8988T (cell line): ENCODE data around the gene ZBTB7B.
"Not testable (repeated sequence)": the region's sequence is repeated elsewhere in the genome, so short reads cannot be mapped to it uniquely, and the experiment has no call there.

Source experiments
- DNase-seq: peaks from one replicate; pipeline ENCODE4 v3.0.0; 2011

The ZBTB7B gene

DNA sequence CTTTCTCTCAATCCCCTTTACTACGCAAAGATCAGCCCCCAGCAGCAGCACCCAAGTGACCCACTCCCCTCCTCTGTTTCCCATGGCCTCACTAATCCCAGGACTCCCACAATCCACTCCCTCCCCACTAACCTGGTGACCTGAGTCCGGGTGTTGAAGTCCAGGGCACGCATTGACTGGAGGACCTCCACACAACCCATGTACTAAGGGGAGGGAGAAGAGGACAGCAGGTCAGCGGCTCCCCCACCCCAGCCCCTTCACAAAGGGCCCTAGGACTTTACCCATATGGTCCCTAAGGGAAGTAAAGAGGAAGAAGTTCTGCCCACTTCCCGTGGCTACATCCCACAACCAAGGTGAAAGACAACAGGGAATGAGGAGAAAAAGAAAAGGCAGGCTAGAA is 33.4 kb upstream of the ZBTB7B start:
- DNase-seq = no peak

DNA sequence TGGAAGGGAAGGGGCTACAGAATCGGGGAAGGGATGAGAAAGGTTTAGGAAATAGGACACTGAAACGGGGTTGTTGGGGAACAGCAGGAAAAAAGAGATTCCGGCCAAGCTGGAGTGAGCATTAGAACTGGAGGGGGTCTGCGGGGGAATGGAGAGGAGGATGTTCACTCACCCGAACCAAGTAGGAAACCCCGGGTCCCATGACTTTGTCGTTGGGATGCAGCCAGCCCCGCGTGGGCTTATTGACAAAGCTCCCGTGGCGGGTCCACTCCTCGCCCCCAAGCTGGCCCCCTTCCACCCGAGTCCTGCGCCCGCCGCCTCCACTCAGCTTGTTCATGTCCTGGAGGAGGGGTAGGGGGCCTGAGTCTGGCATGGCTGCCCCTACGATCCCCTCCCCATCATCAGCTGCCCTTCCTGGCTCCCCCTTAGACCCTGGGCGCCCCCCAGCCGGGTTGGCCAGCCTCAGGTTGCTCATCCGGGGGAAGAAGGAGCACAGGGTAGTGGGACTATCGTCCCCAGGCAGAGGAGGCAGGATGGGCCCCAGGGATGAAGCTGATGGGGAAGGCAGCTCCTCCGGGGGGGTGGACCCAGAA is 32.6 kb upstream of the ZBTB7B start:
- DNase-seq = no peak

DNA sequence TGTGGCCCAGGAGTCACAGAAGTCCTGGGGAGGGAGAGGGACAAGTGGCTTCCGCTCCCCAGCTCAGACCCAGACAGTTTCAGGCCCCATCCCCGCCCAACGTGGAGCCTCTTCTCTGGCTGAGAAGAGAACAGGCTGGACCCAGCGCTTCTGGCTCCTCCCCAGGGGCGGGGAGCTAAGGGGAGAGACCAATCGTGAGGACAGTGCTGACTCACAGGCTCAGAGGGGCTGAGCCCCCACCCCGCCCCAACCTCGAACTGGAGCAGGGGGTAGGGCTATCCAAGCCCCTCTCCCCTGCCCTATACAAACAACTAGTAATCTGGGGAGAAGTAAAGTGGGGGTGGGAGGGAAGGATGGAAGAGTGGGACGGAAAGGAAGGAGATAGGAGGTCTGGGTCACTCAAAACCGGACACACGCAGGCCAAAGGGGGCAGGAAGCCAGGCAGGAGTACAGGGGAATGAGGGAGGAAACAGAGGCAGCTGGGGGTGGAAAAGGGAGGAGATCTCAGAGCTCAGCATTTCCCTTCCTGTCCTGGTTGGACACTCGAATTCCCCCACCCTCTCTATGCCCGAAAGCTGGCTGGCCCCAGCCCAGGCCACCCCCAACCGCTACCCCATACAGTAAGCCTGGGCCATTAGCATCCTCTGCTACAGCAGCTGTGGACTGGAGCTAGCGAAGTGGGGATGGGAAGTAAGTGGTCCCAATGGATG is 31.8 kb upstream of the ZBTB7B start, which contains the start of gene SHC1:
TSS of gene SHC1 (minus strand) at position 117 of the 710 bp plus-strand sequence. CDS start 221 bp downstream, outside the sequence.
- DNase-seq = peak; percentile 89

DNA sequence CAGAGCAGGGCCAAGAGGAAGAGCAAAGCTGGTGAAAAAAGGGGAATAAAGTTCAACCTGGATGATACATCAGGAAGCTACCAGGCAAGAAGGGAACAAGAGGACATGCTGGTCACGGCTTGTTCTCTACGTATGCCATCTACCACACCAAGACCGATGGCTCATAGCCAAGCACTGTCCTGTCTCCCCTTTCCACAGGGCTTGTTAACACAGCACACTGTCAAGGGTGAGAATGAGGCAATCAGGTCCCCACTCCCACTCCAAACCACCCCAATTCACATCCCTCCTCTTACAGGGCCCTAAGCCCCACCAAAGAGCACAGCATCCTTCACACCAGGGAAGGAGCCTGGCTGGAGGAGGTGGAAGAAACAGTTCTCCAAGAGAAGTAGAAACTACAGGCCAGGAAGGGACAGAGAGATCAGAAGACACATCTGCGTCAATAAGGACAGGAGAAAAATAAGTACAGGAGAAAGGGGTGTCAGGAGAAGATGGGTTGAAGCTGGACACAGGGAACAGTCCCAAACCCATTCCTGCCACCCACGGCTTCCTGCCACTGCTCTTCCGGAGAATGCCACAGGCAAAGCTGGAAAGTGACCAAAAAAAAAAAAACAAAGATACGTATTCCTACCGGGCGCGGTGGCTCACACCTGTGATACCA is 31.1 kb upstream of the ZBTB7B start:
- DNase-seq = no peak

DNA sequence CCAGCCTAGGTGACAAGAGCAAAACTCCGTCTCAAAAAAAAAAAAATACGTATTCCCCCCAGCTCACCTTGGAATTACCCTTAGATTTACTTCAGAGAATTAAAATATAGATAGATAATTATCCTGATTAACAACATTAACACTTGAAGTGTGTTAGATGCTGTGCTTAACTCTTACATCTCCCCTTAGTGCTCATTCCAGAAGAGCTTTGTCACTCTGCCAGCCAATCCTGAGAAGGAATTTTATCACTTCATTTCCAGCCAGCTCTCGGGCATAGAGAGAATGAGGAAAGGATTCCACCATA is 30.4 kb upstream of the ZBTB7B start:
- no peak for DNase-seq

DNA sequence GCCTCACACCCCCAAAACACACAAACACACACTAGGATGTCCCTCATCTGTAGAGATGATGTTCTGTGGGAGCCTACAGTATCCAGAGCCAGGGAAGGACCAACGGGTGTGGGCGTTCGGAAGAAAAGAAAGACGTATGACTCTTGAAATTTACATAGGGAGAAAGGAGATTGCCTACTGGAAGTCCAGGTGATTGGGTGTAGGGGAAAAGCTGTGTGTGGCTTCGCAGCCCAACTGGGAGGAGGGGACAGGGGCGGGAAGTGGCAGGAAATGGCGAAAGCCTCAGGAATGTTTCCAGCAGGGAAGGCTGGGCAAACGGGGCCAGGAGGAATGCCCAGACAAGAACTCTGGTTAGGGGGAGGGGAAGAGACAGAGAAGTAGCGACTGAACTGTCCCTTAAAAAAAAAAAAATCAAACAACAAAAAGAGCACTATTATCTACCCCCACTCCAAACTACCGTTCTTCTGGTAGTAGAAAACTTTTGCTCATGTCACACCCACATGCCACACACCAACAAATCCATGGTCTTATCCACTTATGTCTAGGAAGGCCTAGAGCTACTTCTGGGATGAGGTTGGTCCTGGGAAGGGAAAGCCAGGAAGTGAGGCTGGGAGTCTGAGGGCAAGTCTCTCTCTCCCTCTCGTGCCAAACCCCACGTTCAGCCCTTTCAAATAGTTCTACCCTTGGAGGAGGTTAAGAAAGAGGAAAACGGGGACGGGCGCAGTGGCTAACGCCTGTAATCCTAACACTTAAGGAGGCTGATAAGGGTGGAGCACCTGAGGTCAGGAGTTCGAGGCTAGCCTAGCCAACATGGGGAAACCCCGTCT is 29.9 kb upstream of the ZBTB7B start:
- DNase-seq = peak; percentile 54

DNA sequence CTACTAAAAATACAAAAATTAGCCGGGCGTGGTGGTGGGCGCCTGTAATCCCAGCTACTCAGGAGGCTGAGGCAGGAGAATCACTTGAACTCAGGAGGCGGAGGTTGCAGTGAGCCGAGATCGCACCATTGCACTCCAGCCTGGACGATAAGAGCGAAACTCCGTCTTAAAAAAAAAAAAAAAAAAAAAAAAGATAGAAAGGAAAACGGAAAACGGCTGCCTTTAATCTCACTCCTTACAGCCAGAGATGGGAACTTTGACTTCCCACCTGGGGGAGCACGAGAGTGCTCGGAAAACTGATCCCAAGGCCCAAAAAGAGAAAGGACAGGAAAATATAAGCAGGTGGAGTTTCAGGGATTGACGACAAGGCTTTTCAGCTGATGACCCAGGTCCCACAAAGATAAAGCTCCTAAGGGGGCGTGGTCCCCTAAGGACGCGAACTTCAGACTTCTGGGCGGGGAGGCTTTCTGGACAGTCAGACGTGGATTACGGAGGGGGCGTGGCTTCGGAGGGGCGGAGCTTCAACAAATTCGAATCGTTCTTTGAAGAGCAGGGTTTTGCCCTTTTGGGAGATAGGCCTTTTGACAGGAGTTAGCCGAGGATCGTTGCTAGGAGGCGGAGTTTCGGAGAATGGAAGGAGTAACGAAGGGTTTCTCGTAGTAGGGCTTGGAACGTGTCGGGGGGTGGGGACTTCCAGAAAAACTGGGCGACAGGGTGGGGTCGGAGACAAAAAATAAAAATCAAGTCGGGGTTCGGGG is 29.1 kb upstream of the ZBTB7B start:
- peak; percentile 53 for DNase-seq

DNA sequence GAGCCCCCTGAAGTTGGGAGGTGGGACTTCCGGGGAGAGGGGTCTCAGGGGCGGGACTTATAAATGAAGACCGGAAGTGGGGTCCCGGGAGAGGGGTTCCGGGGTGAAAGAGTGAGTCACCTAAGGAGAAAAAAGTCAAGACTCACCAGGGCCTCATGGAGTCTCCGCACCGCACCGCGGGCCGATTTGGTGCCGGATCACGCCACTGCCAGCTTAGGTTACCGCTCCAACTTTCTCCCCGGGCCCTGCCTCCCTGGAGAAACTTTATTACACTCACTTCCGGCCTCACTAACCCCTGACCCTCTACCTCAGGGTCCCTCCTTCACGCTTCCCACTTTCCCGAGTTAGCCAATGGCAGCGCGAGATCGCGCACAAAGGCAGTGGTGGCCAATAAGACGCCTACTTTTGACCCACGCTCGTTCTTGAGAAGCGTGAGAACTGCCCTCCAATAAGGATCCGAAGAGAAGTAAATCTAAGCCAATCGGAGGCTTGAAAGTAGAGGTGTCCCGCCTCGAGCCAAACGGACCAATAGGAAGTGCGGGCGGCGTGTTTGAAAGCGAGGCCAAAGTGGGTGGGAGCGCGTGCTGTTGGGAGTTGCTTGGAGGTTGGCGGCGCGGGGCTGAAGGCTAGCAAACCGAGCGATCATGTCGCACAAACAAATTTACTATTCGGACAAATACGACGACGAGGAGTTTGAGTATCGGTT is 28.3 kb upstream of the ZBTB7B start, which contains the start of gene CKS1B:
TSS of gene CKS1B (plus strand) at position 580 of the 706 bp plus-strand sequence. CDS start at position 645, 65 bp downstream.
- peak; percentile 78 for DNase-seq

DNA sequence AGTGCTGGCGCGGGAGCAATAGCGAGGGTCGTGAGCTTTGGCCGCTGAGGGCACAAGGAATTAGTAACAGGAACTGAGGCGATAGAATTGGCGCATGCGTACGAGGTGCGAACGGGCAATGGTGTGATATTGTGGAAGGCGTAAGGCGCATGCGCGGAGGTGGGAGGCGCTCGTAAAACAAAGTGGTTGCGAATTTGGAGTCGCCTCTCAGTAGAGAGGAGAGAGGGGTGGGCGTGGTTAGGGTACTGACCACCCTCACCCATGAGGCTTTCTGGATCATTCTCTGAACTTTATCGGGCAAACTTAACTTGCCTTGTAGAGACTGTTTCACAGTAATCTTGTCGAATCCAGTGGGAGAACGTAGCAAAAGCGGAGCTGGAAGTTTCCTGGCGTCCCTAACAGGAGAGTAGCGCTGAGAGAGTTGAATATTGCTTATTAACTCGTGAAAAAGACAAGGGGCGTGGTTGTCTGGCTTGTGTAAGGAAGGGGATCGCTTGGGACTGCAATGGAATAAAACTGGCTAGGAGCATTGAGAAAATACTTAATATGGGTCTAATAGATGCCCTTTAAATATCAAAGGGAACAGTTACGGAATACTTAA is 27.7 kb upstream of the ZBTB7B start:
- DNase-seq = peak; percentile 73

DNA sequence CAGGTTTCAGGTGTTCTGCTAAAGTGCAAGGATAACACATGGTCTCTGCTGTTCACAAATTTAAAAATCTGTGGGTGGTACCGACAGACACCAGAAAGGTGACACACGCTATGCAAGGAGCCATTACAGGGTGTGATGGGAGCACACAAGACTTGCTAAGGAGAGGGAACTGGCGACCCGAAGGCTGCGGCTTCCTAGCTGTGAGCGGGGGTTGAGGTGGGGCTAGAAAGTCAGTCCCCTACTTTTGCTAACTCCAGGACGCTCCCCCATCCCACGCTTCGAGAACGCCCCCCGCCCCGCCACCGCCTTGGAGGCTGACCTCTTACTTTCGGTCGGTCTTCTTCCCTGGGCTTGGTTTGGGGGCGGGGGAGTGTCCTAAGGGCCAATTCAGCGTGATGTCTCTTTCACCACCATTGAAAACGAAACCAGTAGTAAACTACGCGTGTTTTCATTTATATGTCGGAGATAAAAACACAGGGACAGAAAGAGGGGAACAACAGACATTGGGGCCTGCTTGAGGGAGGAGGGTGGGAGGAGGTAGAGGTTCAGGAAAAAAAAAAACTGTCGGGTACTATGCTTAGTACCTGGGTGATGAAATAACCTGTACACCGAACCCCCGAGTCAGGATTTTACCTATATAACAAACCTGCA is 27.1 kb upstream of the ZBTB7B start:
- DNase-seq = no peak

DNA sequence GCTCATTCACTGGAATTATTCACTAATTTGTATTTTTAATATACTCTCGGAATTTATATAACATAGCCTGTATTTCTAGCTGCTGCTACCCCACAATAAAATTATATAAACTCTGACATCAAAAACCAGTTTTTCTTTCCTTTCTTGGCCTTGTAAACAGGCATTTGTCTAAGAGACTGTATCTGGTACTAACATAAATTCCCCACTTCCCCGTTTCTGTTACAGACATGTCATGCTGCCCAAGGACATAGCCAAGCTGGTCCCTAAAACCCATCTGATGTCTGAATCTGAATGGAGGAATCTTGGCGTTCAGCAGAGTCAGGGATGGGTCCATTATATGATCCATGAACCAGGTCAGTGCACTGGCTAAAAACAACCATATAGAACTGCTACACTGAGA is 24.8 kb upstream of the ZBTB7B start:
- DNase-seq = not testable (repeated sequence)

DNA sequence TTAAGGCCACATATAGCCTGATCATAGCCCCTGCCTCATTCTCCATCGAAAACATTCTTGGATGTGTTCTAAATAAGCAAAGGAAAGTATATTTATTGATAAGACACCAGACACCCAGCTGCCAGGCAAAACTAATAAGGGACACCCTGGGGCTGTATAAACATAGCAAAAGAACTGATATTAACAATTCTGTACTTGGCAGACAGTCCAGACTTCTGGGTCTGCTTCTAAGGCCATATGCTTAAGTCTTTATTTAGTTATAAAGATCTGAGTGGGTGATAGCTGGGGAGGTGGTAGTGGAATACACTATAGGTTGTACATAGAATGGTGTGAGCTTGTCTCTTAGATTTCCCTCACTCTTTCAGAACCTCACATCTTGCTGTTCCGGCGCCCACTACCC is 24.2 kb upstream of the ZBTB7B start:
- no peak for DNase-seq

DNA sequence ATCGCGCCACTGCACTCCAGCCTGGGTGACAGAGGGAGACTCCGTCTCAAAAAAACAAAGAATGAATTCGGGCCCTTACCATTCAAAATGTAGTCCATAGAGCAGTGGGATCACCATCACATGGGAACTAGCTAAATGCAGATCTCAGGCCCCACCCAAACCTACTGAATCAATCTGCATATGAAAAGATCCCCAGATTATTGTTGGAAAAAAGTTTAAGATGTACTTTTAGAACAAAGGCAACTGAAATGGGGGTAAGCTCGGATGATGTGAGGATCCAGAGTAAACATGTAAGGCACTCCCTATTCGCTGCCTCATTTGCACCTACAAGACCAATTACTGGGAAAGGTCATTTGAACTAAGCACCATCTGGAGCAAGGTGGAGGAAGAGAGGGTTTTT is 20.3 kb upstream of the ZBTB7B start:
- DNase-seq = no peak

DNA sequence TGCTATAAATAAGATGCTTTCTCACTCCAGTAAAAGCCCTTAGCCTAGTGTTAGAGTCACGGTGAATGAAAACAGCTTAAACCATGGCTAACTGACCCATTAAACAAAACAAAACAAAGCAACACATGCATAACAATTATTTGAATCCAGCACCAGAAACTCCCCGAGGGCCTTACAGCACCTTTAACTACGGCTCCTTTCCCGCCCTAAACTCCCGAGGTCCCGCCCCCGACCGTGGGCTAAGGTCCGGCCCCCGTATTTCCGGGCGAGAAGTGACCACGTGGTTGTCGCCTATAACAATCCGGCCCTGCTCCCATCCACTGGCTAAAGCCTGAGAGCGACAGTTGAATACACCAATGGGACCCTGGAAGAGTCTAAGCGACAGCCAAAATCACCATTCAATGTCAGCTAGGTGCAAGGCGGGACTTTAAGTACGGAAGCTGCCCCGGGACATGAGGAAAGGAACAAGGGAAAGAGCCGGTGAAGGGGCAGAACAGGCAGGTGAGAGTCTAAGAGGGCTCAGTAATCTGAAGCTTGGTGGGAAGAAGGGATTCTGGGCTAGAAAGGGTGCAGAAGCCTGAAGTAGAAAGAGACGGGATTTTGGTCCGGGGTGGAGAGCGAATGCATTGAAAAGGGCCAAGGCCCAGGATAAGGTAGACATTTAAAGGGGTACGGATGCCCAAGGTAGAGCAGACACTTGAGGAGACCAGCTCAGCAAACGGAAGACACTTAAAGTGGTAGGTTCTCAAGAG is 19.5 kb upstream of the ZBTB7B start, which contains the start of gene FLAD1:
TSS of gene FLAD1 (plus strand) at position 448 of the 752 bp plus-strand sequence. CDS start 351 bp downstream, outside the sequence.
- peak; percentile 87 for DNase-seq

DNA sequence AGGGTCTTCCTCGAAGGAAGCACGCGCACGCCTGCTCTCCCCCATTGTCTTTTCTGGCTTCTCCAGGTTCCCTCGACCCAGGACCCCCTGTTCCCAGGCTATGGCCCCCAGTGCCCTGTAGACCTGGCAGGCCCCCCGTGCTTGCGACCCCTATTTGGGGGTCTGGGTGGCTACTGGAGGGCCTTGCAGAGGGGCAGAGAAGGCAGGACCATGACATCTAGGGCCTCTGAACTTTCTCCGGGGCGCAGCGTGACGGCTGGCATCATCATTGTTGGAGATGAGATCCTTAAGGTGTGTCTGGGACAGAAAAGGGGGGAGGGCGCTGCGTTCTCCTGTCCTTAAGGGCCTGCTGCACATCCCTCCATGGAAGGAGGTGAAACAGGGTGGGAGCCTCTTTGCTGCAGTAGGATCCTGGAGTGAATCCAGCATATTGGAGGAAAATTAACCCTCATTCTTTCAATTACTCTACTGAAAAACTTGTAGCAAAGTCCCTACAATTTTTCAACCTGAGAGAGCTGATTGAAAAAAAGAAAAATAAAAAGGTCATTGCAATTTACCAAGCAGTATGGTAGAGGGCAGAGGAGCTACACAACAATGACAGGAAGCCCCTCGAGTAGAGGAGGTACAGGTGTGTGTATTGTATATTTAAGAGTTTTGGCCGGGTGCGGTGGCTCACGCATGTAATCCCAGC is 18.7 kb upstream of the ZBTB7B start:
- DNase-seq = no peak

DNA sequence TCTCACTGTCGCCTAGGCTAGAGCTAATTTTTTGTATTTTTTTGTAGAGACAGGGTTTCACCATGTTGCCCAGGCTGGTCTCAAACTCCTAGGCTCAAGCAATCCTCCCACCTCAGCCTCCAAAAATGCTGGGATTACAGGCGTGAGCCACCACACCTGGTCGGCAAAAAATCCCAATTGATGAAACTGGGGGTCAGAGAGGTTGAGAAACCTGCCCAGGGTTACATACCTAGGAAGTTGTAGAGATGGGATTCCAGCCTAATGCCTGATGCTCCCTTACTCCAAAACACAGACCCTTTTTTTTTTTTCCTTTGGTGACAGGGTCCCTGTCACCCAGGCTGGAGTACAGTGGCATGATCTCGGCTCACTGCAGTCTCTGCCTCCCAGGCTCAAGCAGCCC is 15.9 kb upstream of the ZBTB7B start:
- DNase-seq = not testable (repeated sequence)

DNA sequence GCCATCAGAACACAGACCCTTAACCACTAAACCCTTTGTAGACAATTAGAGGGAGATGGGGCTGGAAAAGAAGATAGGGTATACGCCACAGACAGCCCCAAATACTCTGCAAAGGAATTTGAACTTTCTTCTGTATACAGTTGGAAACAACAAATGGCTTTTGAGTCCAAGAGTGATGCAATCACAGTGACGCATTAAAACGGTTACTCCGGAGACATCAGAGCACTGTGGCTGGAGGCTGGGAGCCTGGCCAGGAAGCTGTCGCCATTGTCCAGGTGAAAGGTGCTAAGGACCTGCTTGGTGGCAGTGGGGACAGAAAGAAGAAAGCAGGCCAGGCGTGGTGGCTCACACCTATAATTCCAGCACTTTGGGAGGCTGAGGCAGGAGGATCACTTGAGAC is 15.3 kb upstream of the ZBTB7B start:
- no peak for DNase-seq

DNA sequence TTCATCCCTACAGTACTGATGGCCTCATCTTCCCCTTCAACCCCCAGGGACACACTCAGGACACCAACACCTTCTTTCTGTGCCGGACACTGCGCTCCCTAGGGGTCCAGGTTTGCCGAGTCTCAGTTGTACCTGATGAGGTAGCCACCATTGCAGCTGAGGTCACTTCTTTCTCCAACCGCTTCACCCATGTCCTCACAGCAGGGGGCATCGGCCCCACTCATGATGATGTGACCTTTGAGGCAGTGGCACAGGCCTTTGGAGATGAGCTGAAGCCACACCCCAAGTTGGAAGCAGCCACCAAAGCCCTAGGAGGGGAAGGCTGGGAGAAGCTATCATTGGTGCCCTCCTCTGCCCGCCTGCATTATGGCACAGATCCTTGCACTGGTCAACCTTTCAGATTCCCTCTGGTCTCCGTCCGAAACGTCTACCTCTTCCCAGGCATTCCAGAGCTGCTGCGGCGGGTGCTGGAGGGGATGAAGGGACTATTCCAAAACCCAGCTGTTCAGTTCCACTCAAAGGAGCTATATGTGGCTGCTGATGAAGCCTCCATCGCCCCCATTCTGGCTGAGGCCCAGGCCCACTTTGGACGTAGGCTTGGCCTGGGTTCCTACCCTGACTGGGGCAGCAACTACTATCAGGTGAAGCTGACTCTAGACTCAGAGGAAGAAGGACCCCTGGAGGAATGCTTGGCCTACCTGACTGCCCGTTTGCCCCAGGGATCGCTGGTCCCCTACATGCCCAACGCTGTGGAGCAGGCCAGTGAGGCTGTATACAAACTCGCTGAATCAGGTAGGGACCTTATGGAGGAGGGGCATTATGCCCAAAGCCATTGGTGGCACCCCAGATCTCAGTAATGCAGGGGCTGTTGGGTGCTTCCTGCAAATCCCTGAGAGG is 14.3 kb upstream of the ZBTB7B start:
- DNase-seq = no peak
